Measurements from ENCODE around the gene GPRIN2. TPM values are rescaled to one million over a fixed set of nuclear protein-coding genes. Genes with fewer than 3 reads are reported as not detected.

Gene GPRIN2
- total RNA-seq, 1 experiment from 2014 or later = 3.1 TPM

- ATAC-seq (no peak), DNase-seq (peak; percentile 87)
- Histone ChIP-seq H3F3A (ENCODE audit: low read length, unreplicated experiment) (peaks cover 14% of the 10 kb centered on the region), H3K27me3 (ENCODE audit: low read length) (no peaks in the 10 kb centered on the region), H3K27ac (ENCODE audit: low read length) (no peak overlapping the region), H3K4me2 (ENCODE audit: low read length) (peak overlapping the region; percentile 23), H3K36me3 (ENCODE audit: low read depth, low read length) (no peaks in the 10 kb centered on the region), H4K20me1 (ENCODE audit: low read length) (no peaks in the 10 kb centered on the region), H3K4me1 (ENCODE audit: insufficient read depth, low read length) (peaks cover 63% of the 10 kb centered on the region), H3K9me3 (ENCODE audit: low read length) (no peaks in the 10 kb centered on the region), H2AFZ (ENCODE audit: low read length) (no peak overlapping the region), H3K79me2 (ENCODE audit: low read length) (no peaks in the 10 kb centered on the region), H3K9me2 (replicated peaks; ENCODE audit: low read length) (no peaks in the 10 kb centered on the region), H3K9ac (ENCODE audit: low read length) (no peak overlapping the region), H3K4me3 (ENCODE audit: low read length) (no peak overlapping the region)
- TF ChIP-seq EZH2phosphoT487 (IDR thresholded peaks at IDR 0.05; ENCODE audit: borderline replicate concordance, low read length) (no peak), EZH2 (IDR thresholded peaks at IDR 0.05; ENCODE audit: low read length, unreplicated experiment) (no peak)
- POLR2A ChIA-PET (ENCODE audit: unreplicated experiment) = no interaction called here
- intact Hi-C loops (cut with micrococcal nuclease) = no loop called here
- no TSS peak for BruUV-seq (replicated peaks)
- CTCF ChIA-PET = no interaction called here
Measured at GRCh38 chr10:46520941-46521340, 35.5 kb downstream of the GPRIN2 start.

- H4K20me1 ChIP-seq (ENCODE audit: low read length) = no peaks in the 10 kb centered on the region
- H3K4me3 ChIP-seq (ENCODE audit: low read length) = no peak overlapping the region
- H3K9me3 ChIP-seq (ENCODE audit: low read length) = no peaks in the 10 kb centered on the region
- intact Hi-C loops (cut with micrococcal nuclease) = no loop called here
- H3K4me1 ChIP-seq (ENCODE audit: insufficient read depth, low read length) = peaks cover 58% of the 10 kb centered on the region
- no peaks in the 10 kb centered on the region for H3K27me3 ChIP-seq (ENCODE audit: low read length)
- ATAC-seq (no peak), DNase-seq (no peak)
- H3K27ac ChIP-seq (ENCODE audit: low read length) = no peak overlapping the region
- H2AFZ ChIP-seq (ENCODE audit: low read length) = no peak overlapping the region
- ChIA-PET CTCF (no interaction called here), POLR2A (ENCODE audit: unreplicated experiment) (no interaction called here)
- H3F3A ChIP-seq (ENCODE audit: low read length, unreplicated experiment) = peaks cover 12% of the 10 kb centered on the region
- TF ChIP-seq EZH2 (IDR thresholded peaks at IDR 0.05; ENCODE audit: low read length, unreplicated experiment) (no peak), CTCF (conservative IDR thresholded peaks at IDR 0.05; ENCODE audit: low read depth, low read length) (no peak), EZH2phosphoT487 (IDR thresholded peaks at IDR 0.05; ENCODE audit: borderline replicate concordance, low read length) (no peak)
- no peak overlapping the region for H3K9ac ChIP-seq (ENCODE audit: low read length)
- H3K4me2 ChIP-seq (ENCODE audit: low read length) = no peak overlapping the region; the same call in 1 of the 2 replicates
- no peaks in the 10 kb centered on the region for H3K79me2 ChIP-seq (ENCODE audit: low read length)
- no peaks in the 10 kb centered on the region for H3K36me3 ChIP-seq (ENCODE audit: low read depth, low read length)
- no TSS peak for BruUV-seq (replicated peaks)
- no peaks in the 10 kb centered on the region for H3K9me2 ChIP-seq (replicated peaks; ENCODE audit: low read length)
Measured at GRCh38 chr10:46520381-46520780, 36.1 kb downstream of the GPRIN2 start.

- H3K79me2 ChIP-seq (ENCODE audit: low read length) = no peaks in the 10 kb centered on the region
- no peak overlapping the region for H3K27ac ChIP-seq (ENCODE audit: low read length)
- CTCF ChIA-PET = no interaction called here
- H3K9me3 ChIP-seq (ENCODE audit: low read length) = no peaks in the 10 kb centered on the region
- H3K9me2 ChIP-seq (replicated peaks; ENCODE audit: low read length) = no peaks in the 10 kb centered on the region
- TF ChIP-seq EZH2phosphoT487 (IDR thresholded peaks at IDR 0.05; ENCODE audit: borderline replicate concordance, low read length) (no peak), CTCF (conservative IDR thresholded peaks at IDR 0.05; ENCODE audit: low read depth, low read length) (no peak), EZH2 (IDR thresholded peaks at IDR 0.05; ENCODE audit: low read length, unreplicated experiment) (no peak)
- BruUV-seq (replicated peaks) = no TSS peak
- no peak overlapping the region for H3K4me3 ChIP-seq (ENCODE audit: low read length)
- no peaks in the 10 kb centered on the region for H3K36me3 ChIP-seq (ENCODE audit: low read depth, low read length)
- H3K9ac ChIP-seq (ENCODE audit: low read length) = no peak overlapping the region
- H3K27me3 ChIP-seq (ENCODE audit: low read length) = no peaks in the 10 kb centered on the region
- POLR2A ChIA-PET (ENCODE audit: unreplicated experiment) = no interaction called here
- ATAC-seq = no peak
- peaks cover 36% of the 10 kb centered on the region for H3K4me1 ChIP-seq (ENCODE audit: insufficient read depth, low read length)
- no peaks in the 10 kb centered on the region for H4K20me1 ChIP-seq (ENCODE audit: low read length)
- no peak overlapping the region for H2AFZ ChIP-seq (ENCODE audit: low read length)
- no peak for DNase-seq
- no peaks in the 10 kb centered on the region for H3F3A ChIP-seq (ENCODE audit: low read length, unreplicated experiment)
- no peak overlapping the region for H3K4me2 ChIP-seq (ENCODE audit: low read length)
- intact Hi-C loops (cut with micrococcal nuclease) = no loop called here
Measured at GRCh38 chr10:46518028-46518725, 38.3 kb downstream of the GPRIN2 start.

Data from PC-3 (cell line).